Skeletal muscle tissue (tissue), 4 donors: ENCODE results near the gene ARFGAP3. TPM values are rescaled to one million over a fixed set of nuclear protein-coding genes. Genes with fewer than 3 reads are reported as not detected.
"Not testable (repeated sequence)": the region's sequence is repeated elsewhere in the genome, so short reads cannot be mapped to it uniquely, and the experiment has no call there.

Experiments
- H3K27ac ChIP-seq: one replicate; pipeline ENCODE4 v1.7.0; 2013; ENCODE audit warnings: mild to moderate bottlenecking, low read depth, low read length, inconsistent platforms
- H3K27me3 ChIP-seq, 3 donors: one replicate each; pipeline ENCODE4 v1.7.0; 2013; ENCODE audit warnings: low read length in 3 of 3; ENCODE audit not compliant: control insufficient read depth in 3 of 3, insufficient read depth in 3 of 3
- H3K36me3 ChIP-seq, 3 donors: one replicate each; pipeline ENCODE4 v1.7.0; 2013; ENCODE audit warnings: low read length in 3 of 3; ENCODE audit not compliant: control insufficient read depth in 3 of 3, insufficient read depth in 3 of 3
- H3K4me1 ChIP-seq, 3 donors: one replicate each; pipeline ENCODE4 v1.7.0; 2013; ENCODE audit warnings: low read length in 3 of 3, mild to moderate bottlenecking in 3 of 3; ENCODE audit not compliant: control insufficient read depth in 3 of 3, insufficient read depth in 3 of 3
- H3K4me3 ChIP-seq, 3 donors: one replicate each; pipeline ENCODE4 v1.7.0; 2013; ENCODE audit warnings: low read length in 3 of 3
- H3K9ac ChIP-seq, 3 donors: one replicate each; pipeline ENCODE4 v1.7.0; 2013; ENCODE audit warnings: low read length in 3 of 3, mild to moderate bottlenecking in 3 of 3, moderate library complexity in 2 of 3, low read depth in 1 of 3
- H3K9me3 ChIP-seq, 3 donors: one replicate each; pipeline ENCODE4 v1.7.0; 2013; ENCODE audit warnings: low read length in 3 of 3; ENCODE audit not compliant: control insufficient read depth in 3 of 3
- total RNA-seq: library from RNA; depleted of rRNA; stranded (reverse); fragments of >200 nt; gene quantifications from one replicate; pipeline ENCODE4 v1.2.3, GENCODE V29; 2014
- donor health status: Osteomylitis.

ARFGAP3 gene
- total RNA-seq, 1 donor from 2014 or later, result 32.9 TPM

DNA sequence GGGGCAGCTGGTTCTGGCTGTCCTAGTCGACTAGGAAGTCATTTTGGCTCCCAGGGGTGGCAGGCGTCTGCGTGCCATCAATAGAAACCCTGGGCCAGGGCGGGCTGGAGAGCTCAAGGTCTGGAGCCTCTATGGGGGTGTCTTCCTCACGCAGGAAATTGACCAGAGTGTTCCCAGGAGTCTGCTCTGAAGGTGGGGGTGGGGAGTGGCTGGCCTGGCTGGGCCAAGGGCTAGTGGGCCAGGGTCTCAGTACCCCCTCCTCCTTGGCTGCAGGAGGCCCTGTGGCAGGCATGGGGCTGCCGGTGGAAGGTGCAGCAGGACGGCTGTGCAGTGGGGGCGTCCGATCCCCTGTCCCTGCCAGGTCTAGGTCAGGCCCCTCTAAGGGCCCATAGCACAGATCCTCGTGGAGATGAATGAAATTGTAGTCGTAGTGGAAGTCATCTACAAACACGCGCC, 64.6 kb downstream of the ARFGAP3 start:
- no peaks in the 10 kb centered on the region for H3K9me3 ChIP-seq
- peaks cover 4 to 18% (median 6%) of the 10 kb centered on the region in 3 donors for H3K36me3 ChIP-seq
- H3K27ac ChIP-seq, result peak overlapping the region; percentile 58
- H3K4me3 ChIP-seq, result no peak overlapping the region
- peaks cover 14 to 31% (median 22%) of the 10 kb centered on the region in 3 donors for H3K4me1 ChIP-seq
- H3K9ac ChIP-seq, result peak overlapping the region in 1 of 3 donors; percentile 66
- no peaks in the 10 kb centered on the region for H3K27me3 ChIP-seq

DNA sequence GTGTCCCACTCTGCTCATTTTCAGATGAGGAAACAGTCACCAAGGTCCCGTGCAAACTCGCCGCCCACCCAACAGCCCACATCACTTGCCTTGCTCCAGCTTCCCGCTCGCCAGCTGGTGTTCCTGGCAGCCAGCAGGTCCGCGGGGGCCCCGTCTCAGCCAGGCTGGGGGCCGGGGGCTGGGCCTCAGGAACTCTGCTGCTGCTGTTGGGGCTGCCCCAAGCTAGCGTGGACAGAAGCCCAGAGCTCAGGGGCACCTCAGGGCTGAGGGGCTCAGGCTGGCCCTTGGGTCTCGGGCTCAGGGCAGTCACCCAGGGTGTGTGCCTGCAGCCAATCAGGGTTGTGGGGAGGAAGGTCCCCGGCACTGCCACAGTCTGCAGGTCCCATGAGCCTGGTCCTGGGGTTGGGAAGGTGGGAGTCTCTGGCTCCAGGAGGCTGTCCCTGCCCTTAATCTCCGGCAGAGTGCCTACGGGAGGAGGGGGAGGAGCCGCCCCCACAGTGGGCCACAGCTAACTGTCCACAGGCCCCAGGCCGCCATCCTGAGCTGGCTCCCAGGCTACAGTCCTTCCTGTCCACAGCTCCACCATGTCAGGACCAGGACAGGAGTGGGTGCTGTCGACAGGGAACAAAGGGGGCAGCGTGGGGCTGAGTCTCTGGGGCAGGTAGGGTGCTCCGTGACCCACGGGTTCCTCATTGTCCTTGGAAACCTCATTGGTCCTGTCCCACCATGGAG, 65.2 kb downstream of the ARFGAP3 start:
- Histone ChIP-seq H3K4me1 (peaks cover 14 to 31% (median 20%) of the 10 kb centered on the region in 3 donors), H3K4me3 (no peak overlapping the region), H3K27me3 (no peaks in the 10 kb centered on the region), H3K27ac (no peak overlapping the region), H3K9me3 (no peaks in the 10 kb centered on the region), H3K9ac (peak overlapping the region in 1 of 3 donors; percentile 16), H3K36me3 (peaks cover under 1 to 12% (median 5%) of the 10 kb centered on the region in 3 donors)

DNA sequence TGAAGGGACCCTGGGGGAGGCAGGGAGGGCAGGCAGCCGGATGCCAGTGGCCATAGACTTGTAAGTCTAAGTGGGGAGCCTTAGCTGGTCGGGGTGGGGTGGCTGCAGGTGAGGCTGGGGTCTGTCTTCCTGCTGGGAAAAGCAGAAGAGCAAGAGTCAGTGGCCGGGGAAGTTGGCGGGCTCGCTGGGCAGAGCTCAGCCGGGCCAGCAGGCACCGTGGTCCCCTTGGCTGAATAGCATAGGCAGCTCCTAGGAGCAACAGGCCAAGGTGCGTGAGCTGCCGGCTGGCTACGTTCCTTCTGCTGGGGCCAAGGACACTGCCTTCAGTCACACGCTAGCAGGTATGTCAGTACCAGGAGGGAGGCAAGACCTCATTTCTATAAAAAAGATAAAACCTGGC, 68.6 kb downstream of the ARFGAP3 start:
- Histone ChIP-seq H3K36me3 (no peaks in the 10 kb centered on the region), H3K9ac (no peak overlapping the region), H3K9me3 (no peaks in the 10 kb centered on the region), H3K27ac (no peak overlapping the region), H3K4me3 (no peak overlapping the region), H3K4me1 (peaks cover 14 to 29% (median 20%) of the 10 kb centered on the region in 3 donors), H3K27me3 (peaks cover 0 to 3% (median 0%) of the 10 kb centered on the region in 3 donors)

DNA sequence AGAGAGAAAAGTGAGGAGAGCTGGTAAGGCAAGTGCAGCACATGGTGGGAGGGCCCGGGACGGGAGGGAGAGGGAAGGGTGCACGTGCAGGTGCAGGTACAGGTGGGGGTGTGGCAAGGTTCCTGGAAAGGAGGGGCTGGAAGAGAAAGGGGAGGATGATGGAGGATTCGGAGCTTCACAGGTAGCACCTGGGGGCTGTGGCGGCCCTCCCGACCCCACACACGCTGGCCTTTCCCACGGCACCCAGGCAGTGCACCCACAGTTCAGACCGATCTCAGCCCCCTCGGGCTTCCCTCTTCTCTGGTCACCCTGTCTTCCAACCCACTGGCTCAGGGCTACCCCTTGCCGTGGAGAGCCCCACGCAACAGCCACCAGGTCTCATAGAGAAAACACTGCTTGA, 69.1 kb downstream of the ARFGAP3 start:
- Histone ChIP-seq H3K4me3 (no peak overlapping the region), H3K9me3 (no peaks in the 10 kb centered on the region), H3K27ac (no peak overlapping the region), H3K27me3 (peaks cover 0 to 3% (median 0%) of the 10 kb centered on the region in 3 donors), H3K36me3 (no peaks in the 10 kb centered on the region), H3K9ac (no peak overlapping the region), H3K4me1 (peaks cover 14 to 24% (median 17%) of the 10 kb centered on the region in 3 donors)

DNA sequence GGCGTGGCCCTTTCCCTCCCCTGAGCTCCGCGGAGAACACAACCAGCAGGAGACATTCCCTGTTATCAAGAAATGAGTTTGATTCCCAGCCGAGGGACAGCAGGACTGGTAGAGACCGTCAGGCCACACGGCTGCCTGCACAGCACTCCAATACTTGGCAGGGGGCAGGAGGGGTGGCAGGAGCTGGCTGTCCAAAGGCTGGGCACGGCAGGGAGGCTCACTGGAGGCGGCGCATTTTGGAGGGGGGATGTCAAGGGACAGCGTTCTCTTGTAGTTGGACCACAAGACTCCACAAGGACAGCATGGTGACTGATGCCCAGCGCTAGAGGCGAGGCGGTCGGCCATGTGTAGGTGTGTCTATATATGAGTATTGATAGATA, 69.7 kb downstream of the ARFGAP3 start:
- Histone ChIP-seq H3K36me3 (no peaks in the 10 kb centered on the region), H3K27ac (no peak overlapping the region), H3K9me3 (no peaks in the 10 kb centered on the region), H3K27me3 (peaks cover 0 to 3% (median 0%) of the 10 kb centered on the region in 3 donors), H3K4me1 (peaks cover 10 to 17% (median 14%) of the 10 kb centered on the region in 3 donors), H3K4me3 (no peak overlapping the region), H3K9ac (no peak overlapping the region)

DNA sequence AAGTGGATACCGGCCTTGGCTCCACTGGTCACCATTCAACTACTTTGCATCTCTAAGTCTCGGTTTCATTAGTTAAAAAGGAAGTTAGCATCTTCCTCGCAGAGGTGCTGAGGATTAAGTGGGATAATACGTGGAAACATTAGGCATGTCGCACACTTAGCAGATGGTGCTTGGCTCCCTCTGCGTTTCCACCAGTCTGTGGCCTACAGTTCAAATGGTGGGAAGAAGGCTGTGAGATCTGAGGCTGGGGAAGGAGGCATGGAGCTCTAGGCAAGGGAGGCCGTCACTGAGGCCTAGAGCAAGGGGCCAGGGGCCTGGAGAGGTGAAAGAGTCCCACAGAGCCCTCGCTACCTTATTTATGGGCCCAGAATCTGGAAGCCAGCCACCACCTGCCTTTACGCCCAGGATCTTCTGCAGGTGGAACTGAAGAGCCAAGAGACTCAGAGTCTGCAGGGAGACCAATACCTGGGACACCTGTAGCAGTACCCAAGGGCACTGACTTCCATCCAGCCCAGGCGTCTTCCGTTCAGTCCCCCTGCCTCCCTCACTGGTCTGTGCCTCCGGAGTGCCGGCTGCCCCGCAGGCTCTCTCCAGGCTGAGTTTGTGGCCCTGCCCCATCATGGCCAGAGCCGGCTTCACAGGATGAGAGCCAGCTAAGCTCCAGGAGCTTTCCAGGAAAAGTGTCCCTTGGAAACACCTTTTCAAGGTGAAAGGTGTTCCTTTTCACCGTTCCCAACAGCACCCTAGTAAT, 70.3 kb downstream of the ARFGAP3 start:
- Histone ChIP-seq H3K4me1 (peaks cover 6 to 13% (median 12%) of the 10 kb centered on the region in 3 donors), H3K36me3 (no peaks in the 10 kb centered on the region), H3K4me3 (no peak overlapping the region), H3K27me3 (peaks cover 0 to 3% (median 0%) of the 10 kb centered on the region in 3 donors), H3K27ac (no peak overlapping the region), H3K9me3 (no peaks in the 10 kb centered on the region), H3K9ac (no peak overlapping the region)

DNA sequence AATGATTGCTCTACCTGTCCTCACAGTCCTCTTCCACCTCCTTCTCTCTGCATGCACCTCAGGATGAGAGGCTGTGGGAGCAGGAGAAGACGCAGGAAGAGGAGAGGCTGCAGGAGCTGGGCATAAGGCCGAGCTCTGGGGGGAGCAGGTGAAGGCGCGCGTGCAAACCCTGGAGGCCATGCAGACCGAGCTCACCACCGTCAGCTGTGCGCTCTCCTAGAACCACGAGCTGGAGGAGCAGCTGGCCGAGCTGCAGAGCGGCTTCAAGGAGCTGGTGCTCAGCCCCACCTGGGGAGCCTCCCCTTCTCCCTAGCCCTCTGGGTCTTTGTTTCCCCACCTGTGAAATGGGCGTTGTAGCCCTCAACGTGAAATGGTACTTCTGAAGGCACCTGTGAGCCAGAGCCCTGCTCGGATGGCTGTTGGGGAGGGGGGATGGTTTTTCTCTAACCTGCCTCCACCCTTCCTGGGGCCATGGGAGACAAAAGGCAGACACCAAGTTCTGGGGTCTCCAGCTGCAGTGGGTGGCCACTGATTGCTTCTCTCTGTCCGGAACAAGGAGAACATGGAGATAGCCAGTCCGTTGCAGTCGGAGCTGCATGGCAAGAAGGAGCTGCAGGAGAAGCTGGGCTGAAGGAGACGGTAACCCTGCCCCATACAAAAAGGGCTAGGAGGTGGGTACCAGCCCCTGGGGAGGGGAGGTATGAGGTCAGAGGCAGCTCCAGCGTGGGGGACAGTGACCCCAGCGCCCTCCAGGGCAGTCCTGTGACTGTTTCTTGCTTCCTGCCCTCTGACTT, 71.2 kb downstream of the ARFGAP3 start:
- Histone ChIP-seq H3K4me1 (peaks cover 3 to 4% (median 4%) of the 10 kb centered on the region in 3 donors), H3K27ac (no peak overlapping the region), H3K9ac (no peak overlapping the region), H3K36me3 (no peaks in the 10 kb centered on the region), H3K9me3 (no peaks in the 10 kb centered on the region), H3K27me3 (peaks cover 0 to 3% (median 0%) of the 10 kb centered on the region in 3 donors), H3K4me3 (no peak overlapping the region)

DNA sequence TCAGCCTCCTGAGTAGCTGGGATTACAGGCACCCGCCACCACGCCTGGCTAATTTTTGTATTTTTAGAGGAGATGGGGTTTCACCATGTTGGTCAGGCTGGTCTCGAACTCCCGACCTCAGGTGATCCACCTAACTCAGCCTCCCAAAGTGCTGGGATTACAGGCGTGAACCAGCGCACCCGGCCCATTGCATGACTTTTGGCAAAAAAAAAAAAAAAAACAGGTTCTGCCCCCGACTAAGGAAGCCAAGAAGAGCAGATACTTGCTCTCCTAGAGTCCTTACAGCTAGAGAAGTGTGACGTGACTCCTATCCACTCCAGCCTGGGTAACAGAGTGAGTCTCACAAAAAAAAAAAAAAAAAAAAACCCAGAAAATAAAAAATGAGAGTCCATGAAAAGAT, 74.8 kb downstream of the ARFGAP3 start:
- not testable (repeated sequence) for H3K27ac ChIP-seq, H3K4me3 ChIP-seq, H3K9me3 ChIP-seq, H3K27me3 ChIP-seq, H3K36me3 ChIP-seq, H3K4me1 ChIP-seq, H3K9ac ChIP-seq

DNA sequence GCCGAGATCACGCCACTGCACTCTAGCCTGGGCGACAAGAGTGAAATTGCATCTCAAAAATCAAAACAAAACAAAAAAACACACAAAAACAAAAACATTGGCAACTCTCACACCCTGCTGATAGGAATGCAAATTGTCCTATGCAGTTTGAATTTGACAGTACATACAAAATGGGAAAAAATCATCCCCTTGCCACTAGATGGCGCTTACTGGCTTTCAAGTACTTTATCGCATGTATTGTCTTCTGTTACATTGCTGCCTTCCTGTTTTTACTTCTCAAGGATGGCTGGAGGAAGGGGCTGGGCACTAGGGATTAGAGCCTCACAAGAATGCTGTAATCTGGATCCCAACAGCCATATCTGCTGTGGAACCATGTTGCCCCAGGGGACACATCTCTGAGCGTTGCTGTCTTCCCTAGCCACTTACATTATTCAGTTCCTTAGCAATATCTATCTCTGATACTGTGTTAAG, 77.0 kb downstream of the ARFGAP3 start:
- H3K27ac ChIP-seq, result no peak overlapping the region

More for the DNA sequence above, 77.0 kb downstream of the ARFGAP3 start:
- H3K9me3 ChIP-seq, result no peaks in the 10 kb centered on the region
- H3K36me3 ChIP-seq, result no peaks in the 10 kb centered on the region
- no peak overlapping the region for H3K4me3 ChIP-seq
- H3K27me3 ChIP-seq, result no peaks in the 10 kb centered on the region
- H3K4me1 ChIP-seq, result peaks cover 0 to 2% (median 2%) of the 10 kb centered on the region in 3 donors
- no peak overlapping the region for H3K9ac ChIP-seq
